Kidney epithelial cell (primary cell): ENCODE results near the gene CCND1. TPM values are rescaled to one million over a fixed set of nuclear protein-coding genes. Genes with fewer than 3 reads are reported as not detected.

ENCODE experiments used
- DNase-seq: peaks from one replicate; pipeline ENCODE4 v3.0.0-alpha.2; 2010; ENCODE audit warnings: low read depth
- H3K27me3 ChIP-seq: 2 replicates; pipeline ENCODE4 v1.6.0; 2011; ENCODE audit warnings: low read length; ENCODE audit not compliant: control insufficient read depth, insufficient read depth
- H3K36me3 ChIP-seq: 2 replicates; pipeline ENCODE4 v1.5.1; 2011; ENCODE audit warnings: low read length; ENCODE audit not compliant: control insufficient read depth, insufficient read depth
- H3K4me3 ChIP-seq: 2 replicates; pipeline ENCODE4 v1.5.1; 2011; ENCODE audit warnings: low read depth, mild to moderate bottlenecking, control low read depth, low read length
- total RNA-seq: library from RNA; depleted of rRNA; stranded (reverse); fragments of >200 nt; gene quantifications from 2 replicates; pipeline ENCODE4 v1.2.3, GENCODE V29; 2015
- TF ChIP-seq, protein P1 (sequence below): IDR thresholded peaks from 2 replicates; pipeline ENCODE4 v1.5.1; 2011; ENCODE audit warnings: mild to moderate bottlenecking, moderate library complexity, low read length, control low read depth, inconsistent platforms; ENCODE audit not compliant: insufficient read depth, poor library complexity, severe bottlenecking

The CCND1 gene
- total RNA-seq: 378 and 432 TPM in 2 replicates

DNA sequence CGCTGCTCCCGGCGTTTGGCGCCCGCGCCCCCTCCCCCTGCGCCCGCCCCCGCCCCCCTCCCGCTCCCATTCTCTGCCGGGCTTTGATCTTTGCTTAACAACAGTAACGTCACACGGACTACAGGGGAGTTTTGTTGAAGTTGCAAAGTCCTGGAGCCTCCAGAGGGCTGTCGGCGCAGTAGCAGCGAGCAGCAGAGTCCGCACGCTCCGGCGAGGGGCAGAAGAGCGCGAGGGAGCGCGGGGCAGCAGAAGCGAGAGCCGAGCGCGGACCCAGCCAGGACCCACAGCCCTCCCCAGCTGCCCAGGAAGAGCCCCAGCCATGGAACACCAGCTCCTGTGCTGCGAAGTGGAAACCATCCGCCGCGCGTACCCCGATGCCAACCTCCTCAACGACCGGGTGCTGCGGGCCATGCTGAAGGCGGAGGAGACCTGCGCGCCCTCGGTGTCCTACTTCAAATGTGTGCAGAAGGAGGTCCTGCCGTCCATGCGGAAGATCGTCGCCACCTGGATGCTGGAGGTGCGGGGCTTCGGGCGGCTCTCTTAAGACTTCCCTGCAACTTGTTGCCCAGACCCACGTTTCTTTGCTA, at the start of gene CCND1:
Gene CCND1, plus strand, starts transcription at position 162 of the 587 bp plus-strand sequence. Its CDS starts 158 bp downstream, at position 320.
- Histone ChIP-seq H3K36me3 (peaks cover 4% of the 10 kb centered on the region), H3K4me3 (peak within 1 kb of the TSS; percentile 70), H3K27me3 (peaks cover 4% of the 10 kb centered on the region)
- DNase-seq: peak; percentile 67
- TF ChIP-seq, protein P1, sequence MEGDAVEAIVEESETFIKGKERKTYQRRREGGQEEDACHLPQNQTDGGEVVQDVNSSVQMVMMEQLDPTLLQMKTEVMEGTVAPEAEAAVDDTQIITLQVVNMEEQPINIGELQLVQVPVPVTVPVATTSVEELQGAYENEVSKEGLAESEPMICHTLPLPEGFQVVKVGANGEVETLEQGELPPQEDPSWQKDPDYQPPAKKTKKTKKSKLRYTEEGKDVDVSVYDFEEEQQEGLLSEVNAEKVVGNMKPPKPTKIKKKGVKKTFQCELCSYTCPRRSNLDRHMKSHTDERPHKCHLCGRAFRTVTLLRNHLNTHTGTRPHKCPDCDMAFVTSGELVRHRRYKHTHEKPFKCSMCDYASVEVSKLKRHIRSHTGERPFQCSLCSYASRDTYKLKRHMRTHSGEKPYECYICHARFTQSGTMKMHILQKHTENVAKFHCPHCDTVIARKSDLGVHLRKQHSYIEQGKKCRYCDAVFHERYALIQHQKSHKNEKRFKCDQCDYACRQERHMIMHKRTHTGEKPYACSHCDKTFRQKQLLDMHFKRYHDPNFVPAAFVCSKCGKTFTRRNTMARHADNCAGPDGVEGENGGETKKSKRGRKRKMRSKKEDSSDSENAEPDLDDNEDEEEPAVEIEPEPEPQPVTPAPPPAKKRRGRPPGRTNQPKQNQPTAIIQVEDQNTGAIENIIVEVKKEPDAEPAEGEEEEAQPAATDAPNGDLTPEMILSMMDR: peak; percentile 31

GRCh38 chr11:69592986-69593650, 47.8 kb upstream of the CCND1 start:
- Histone ChIP-seq H3K36me3 (no peaks in the 10 kb centered on the region), H3K27me3 (no peaks in the 10 kb centered on the region), H3K4me3 (no peak overlapping the region)
- TF ChIP-seq, protein P1: no peak
- no peak for DNase-seq

- no peak for DNase-seq
- no peak overlapping the region for H3K4me3 ChIP-seq
- H3K27me3 ChIP-seq: no peaks in the 10 kb centered on the region
- H3K36me3 ChIP-seq: no peaks in the 10 kb centered on the region
- TF ChIP-seq, protein P1: no peak
These were observed 47.1 kb upstream of the CCND1 start for GRCh38 chr11:69593851-69594250.

GRCh38 chr11:69594481-69594880, 46.5 kb upstream of the CCND1 start:
- Histone ChIP-seq H3K4me3 (no peak overlapping the region), H3K27me3 (no peaks in the 10 kb centered on the region), H3K36me3 (no peaks in the 10 kb centered on the region)
- no peak for DNase-seq
- TF ChIP-seq, protein P1: no peak

- TF ChIP-seq, protein P1: no peak
- DNase-seq: no peak
- H3K4me3 ChIP-seq: no peak overlapping the region
- no peaks in the 10 kb centered on the region for H3K27me3 ChIP-seq
- no peaks in the 10 kb centered on the region for H3K36me3 ChIP-seq
These were observed 44.9 kb upstream of the CCND1 start for GRCh38 chr11:69595805-69596665.
